IMR-90 (cell line): ENCODE data around the gene MYADML2. TPM values are rescaled to one million over a fixed set of nuclear protein-coding genes. Genes with fewer than 3 reads are reported as not detected.

ENCODE experiments used
- ATAC-seq: fragments of 200-7000 bp; cut with Tn5 transposase; 2 replicates; pipeline ENCODE4 v1.9.1; 2020; ENCODE audit warnings: low read depth, mild to moderate bottlenecking, moderate library complexity
- BruUV-seq: library from RNA; stranded (reverse); fragments of 400-500 nt; replicated peaks from 2 replicates; lab custom pipeline; 2021; lab: Mats Ljungman, UMichigan
- CTCF ChIA-PET: fragments of 300-600 bp; formaldehyde crosslinking; extraction: SDS; loops from one replicate; lab custom pipeline; 2021; ENCODE audit warnings: antibody characterized with exemption; lab: Yijun Ruan, JAX
- POLR2A ChIA-PET: fragments of 300-600 bp; sonication (Branson Sonifier 250); formaldehyde crosslinking; loops from one replicate; lab custom pipeline; 2022; ENCODE audit warnings: antibody characterized with exemption; ENCODE audit not compliant: unreplicated experiment; lab: Charles Lee
- DNase-seq: peaks from one replicate; pipeline ENCODE4 v3.0.0; 2013
- H2AFZ ChIP-seq: replicated peaks from 2 replicates; pipeline ENCODE3; 2013; ENCODE audit warnings: low read length, mild to moderate bottlenecking; ENCODE audit not compliant: poor library complexity
- H2AK5ac ChIP-seq: 2 replicates; pipeline ENCODE4 v1.6.1; 2013; ENCODE audit warnings: low read depth, low read length, inconsistent platforms
- H2AK9ac ChIP-seq: replicated peaks from 2 replicates; pipeline ENCODE3; 2013; ENCODE audit warnings: mild to moderate bottlenecking, low read depth, low read length, moderate library complexity; ENCODE audit not compliant: poor library complexity
- H2BK120ac ChIP-seq: 2 replicates; pipeline ENCODE4 v1.6.1; 2013; ENCODE audit warnings: low read depth, low read length, inconsistent platforms
- H2BK15ac ChIP-seq: 3 replicates; pipeline ENCODE4 v1.6.1; 2013; ENCODE audit warnings: low read depth, low read length, inconsistent platforms
- H2BK20ac ChIP-seq: 2 replicates; pipeline ENCODE4 v1.6.1; 2013; ENCODE audit warnings: low read depth, mild to moderate bottlenecking, inconsistent platforms, low read length, moderate library complexity
- H2BK5ac ChIP-seq: 2 replicates; pipeline ENCODE4 v1.6.1; 2013; ENCODE audit warnings: mild to moderate bottlenecking, low read depth, low read length, inconsistent platforms; ENCODE audit not compliant: poor library complexity, severe bottlenecking
- H3K14ac ChIP-seq: replicated peaks from 2 replicates; pipeline ENCODE4 v1.6.1; 2013; ENCODE audit warnings: low read depth, low read length, inconsistent platforms
- H3K18ac ChIP-seq: 2 replicates; pipeline ENCODE4 v1.6.1; 2013; ENCODE audit warnings: low read depth, low read length, control low read depth
- H3K23ac ChIP-seq: 2 replicates; pipeline ENCODE4 v1.6.1; 2013; ENCODE audit warnings: low read depth, low read length, inconsistent platforms
- H3K27ac ChIP-seq: 2 replicates; pipeline ENCODE4 v1.5.1; 2013; ENCODE audit warnings: mild to moderate bottlenecking, control low read depth, low read length; ENCODE audit not compliant: insufficient read depth
- H3K27me3 ChIP-seq: 2 replicates; pipeline ENCODE4 v1.6.1; 2013; ENCODE audit warnings: low read length; ENCODE audit not compliant: control insufficient read depth, insufficient read depth
- H3K36me3 ChIP-seq: 2 replicates; pipeline ENCODE4 v1.6.1; 2013; ENCODE audit warnings: low read length, mixed read lengths; ENCODE audit not compliant: control insufficient read depth, insufficient read depth
- H3K4ac ChIP-seq: 2 replicates; pipeline ENCODE4 v1.6.1; 2013; ENCODE audit warnings: low read depth, low read length, inconsistent platforms
- H3K4me1 ChIP-seq: 2 replicates; pipeline ENCODE4 v1.6.1; 2013; ENCODE audit warnings: low read length, mixed read lengths; ENCODE audit not compliant: control insufficient read depth, insufficient read depth
- H3K4me2 ChIP-seq: 2 replicates; pipeline ENCODE4 v1.6.1; 2013; ENCODE audit warnings: low read depth, mild to moderate bottlenecking, control low read depth, low read length, moderate library complexity
- H3K4me3 ChIP-seq: 2 replicates; pipeline ENCODE4 v1.5.1; 2013; ENCODE audit warnings: low read depth, mild to moderate bottlenecking, control low read depth, low read length, moderate library complexity; ENCODE audit not compliant: insufficient read depth
- H3K56ac ChIP-seq: 2 replicates; pipeline ENCODE4 v1.6.1; 2013; ENCODE audit warnings: low read length, inconsistent platforms; ENCODE audit not compliant: insufficient read depth; ENCODE audit errors: extremely low read depth
- H3K79me1 ChIP-seq, 2 experiments: 2 replicates each; pipeline ENCODE4 v1.6.1; 2013; ENCODE audit warnings: low read length in 2 of 2, inconsistent platforms in 1 of 2, low read depth in 1 of 2
- H3K9ac ChIP-seq: 2 replicates; pipeline ENCODE4 v1.6.1; 2013; ENCODE audit warnings: low read depth, low read length, control low read depth
- H3K9me1 ChIP-seq: 2 replicates; pipeline ENCODE4 v1.6.1; 2013; ENCODE audit warnings: low read length, inconsistent platforms; ENCODE audit not compliant: insufficient read depth
- H3K9me3 ChIP-seq: 2 replicates; pipeline ENCODE4 v1.6.1; 2013; ENCODE audit warnings: low read length; ENCODE audit not compliant: control insufficient read depth, insufficient read depth
- H4K20me1 ChIP-seq: 2 replicates; pipeline ENCODE4 v1.6.1; 2013; ENCODE audit warnings: low read length, inconsistent platforms; ENCODE audit not compliant: insufficient read depth
- H4K5ac ChIP-seq: 2 replicates; pipeline ENCODE4 v1.6.1; 2013; ENCODE audit warnings: mild to moderate bottlenecking, low read depth, low read length, control low read depth
- H4K8ac ChIP-seq, 2 experiments: 2 replicates each; pipeline ENCODE4 v1.6.1; 2013; ENCODE audit warnings: low read depth in 2 of 2, low read length in 2 of 2, control low read depth in 1 of 2, inconsistent platforms in 1 of 2
- H4K91ac ChIP-seq: 2 replicates; pipeline ENCODE4 v1.6.1; 2013; ENCODE audit warnings: low read depth, low read length, inconsistent platforms; ENCODE audit not compliant: insufficient read depth
- BHLHE40 ChIP-seq: fragments of 150-350 bp; IDR thresholded peaks from 2 replicates; pipeline ENCODE4 v1.6.1; 2016; ENCODE audit warnings: mild to moderate bottlenecking, low read depth, low read length
- CHD1 ChIP-seq: IDR thresholded peaks from 2 replicates; pipeline ENCODE4 v1.6.1; 2012; ENCODE audit warnings: low read depth, low read length, improper control_type of control experiment
- CTCF ChIP-seq: conservative IDR thresholded peaks from 2 replicates; pipeline ENCODE4 v1.5.1; 2012; ENCODE audit warnings: mild to moderate bottlenecking, low read depth, low read length, improper control_type of control experiment
- MAZ ChIP-seq: IDR thresholded peaks from 2 replicates; pipeline ENCODE4 v1.6.1; 2012; ENCODE audit warnings: low read depth, mild to moderate bottlenecking, low read length, improper control_type of control experiment, moderate library complexity, borderline replicate concordance
- MXI1 ChIP-seq: IDR thresholded peaks from 2 replicates; pipeline ENCODE4 v1.6.1; 2012; ENCODE audit warnings: low read depth, mild to moderate bottlenecking, low read length, moderate library complexity, borderline replicate concordance
- POLR2A ChIP-seq: IDR thresholded peaks from 2 replicates; pipeline ENCODE4 v1.6.1; 2012; ENCODE audit warnings: mild to moderate bottlenecking, low read depth, low read length
- RAD21 ChIP-seq: IDR thresholded peaks from 2 replicates; pipeline ENCODE4 v1.6.1; 2012; ENCODE audit warnings: low read length, improper control_type of control experiment
- RCOR1 ChIP-seq: IDR thresholded peaks from 2 replicates; pipeline ENCODE4 v1.6.1; 2012; ENCODE audit warnings: mild to moderate bottlenecking, low read length, improper control_type of control experiment; ENCODE audit not compliant: insufficient replicate concordance
- SMC3 ChIP-seq: fragments of 150-350 bp; IDR thresholded peaks from 2 replicates; pipeline ENCODE4 v1.6.1; 2016; ENCODE audit warnings: low read depth, mild to moderate bottlenecking, antibody characterized with exemption, low read length, moderate library complexity
- USF2 ChIP-seq: fragments of 150-350 bp; IDR thresholded peaks from 2 replicates; pipeline ENCODE4 v1.6.1; 2017; ENCODE audit warnings: mild to moderate bottlenecking, antibody characterized with exemption, low read length, low read depth
- WGBS, 2 experiments: methylation state at CpG; one replicate each; pipeline versions ENCODE4 v1.1.5 to v1.1.7; 2013; ENCODE audit warnings: missing lambda C conversion rate in 2 of 2; ENCODE audit not compliant: insufficient read length in 1 of 2; ENCODE audit errors: extremely low coverage in 2 of 2; 5-methylcytosine and 5-hydroxymethylcytosine counted together
- dilution Hi-C: fragments of 300-500 bp; cut with HindIII; formaldehyde crosslinking; loops from one replicate; pipeline ENCODE4 v1.14.3; 2018; ENCODE audit warnings: low sequenced_read_pairs; ENCODE audit not compliant: unreplicated experiment
- in situ Hi-C: fragments of 300-500 bp; cut with MboI; formaldehyde crosslinking; loops from 3 replicates; pipeline ENCODE4 v1.14.3; 2019; ENCODE audit warnings: low sequenced_read_pairs, inconsistent platforms, mixed read lengths
- intact Hi-C: fragments of 100-400 bp; cut with micrococcal nuclease; formaldehyde crosslinking; loops from 2 replicates; pipeline ENCODE4 v1.10.0; 2022
- polyA plus RNA-seq, 3 experiments: library from polyadenylated mRNA; depleted of rRNA; stranded (reverse); fragments of >200 nt; gene quantifications; 2 replicates each; pipeline ENCODE4 v1.2.3, GENCODE V29; 2012; ENCODE audit warnings: low replicate concordance in 1 of 3
- total RNA-seq: library from RNA; depleted of rRNA; stranded (reverse); fragments of >200 nt; gene quantifications from 2 replicates; pipeline ENCODE4 v1.2.3, GENCODE V29; 2012

MYADML2 gene
- total and polyA plus RNA-seq, 2 of the 4 experiments (the other 2 are of a cell fraction) = not detected

- H2BK15ac ChIP-seq = no peak overlapping the region
- no peaks in the 10 kb centered on the region for H3K4me1 ChIP-seq
- no peak overlapping the region for H3K14ac ChIP-seq
- H3K18ac ChIP-seq = no peak overlapping the region
- no peak overlapping the region for H2AFZ ChIP-seq
- no peak overlapping the region for H3K56ac ChIP-seq
- H2BK120ac ChIP-seq = no peak overlapping the region
- H3K27ac ChIP-seq = no peak overlapping the region
- no peaks in the 10 kb centered on the region for H3K9me1 ChIP-seq
- no peak for ATAC-seq
- H3K36me3 ChIP-seq = no peaks in the 10 kb centered on the region
- intact Hi-C loops = no loop called here
- TF ChIP-seq SMC3 (no peak), BHLHE40 (no peak), RCOR1 (no peak), MAZ (no peak), CTCF (no peak), RAD21 (no peak), CHD1 (no peak), POLR2A (no peak), MXI1 (no peak), USF2 (no peak)
- H4K20me1 ChIP-seq = no peaks in the 10 kb centered on the region
- no peaks in the 10 kb centered on the region for H3K79me1 ChIP-seq
- H4K8ac ChIP-seq = no peak overlapping the region
- in situ Hi-C loops = no loop called here
- no peak overlapping the region for H2AK5ac ChIP-seq
- H3K9ac ChIP-seq = no peak overlapping the region
- dilution Hi-C loops = no loop called here
- no peak overlapping the region for H3K4me2 ChIP-seq
- H4K5ac ChIP-seq = no peak overlapping the region
- H3K4ac ChIP-seq = no peak overlapping the region
- no peak overlapping the region for H2BK5ac ChIP-seq
- 81% methylated on average over 7 of the region's 13 CpGs; no CpG with 5 or more reads in 1 of the 2 experiments for WGBS, 2 experiments
- no peaks in the 10 kb centered on the region for H3K9me3 ChIP-seq
- DNase-seq = no peak
- no peak overlapping the region for H2AK9ac ChIP-seq
- H4K91ac ChIP-seq = no peak overlapping the region
- H2BK20ac ChIP-seq = no peak overlapping the region
- no TSS peak for BruUV-seq
- ChIA-PET POLR2A (no interaction called here), CTCF (no interaction called here)
- no peak overlapping the region for H3K4me3 ChIP-seq
- H3K27me3 ChIP-seq = peaks cover 31% of the 10 kb centered on the region
- no peak overlapping the region for H3K23ac ChIP-seq
Measured at GRCh38 chr17:81955756-81956544, 8.9 kb upstream of the MYADML2 start.
